Activated CD4-positive, alpha-beta T cell treated with anti-CD3 and anti-CD28 coated beads, Interleukin-2, amount 50 U/mL, for 24 hours (primary cell): ENCODE data around the gene CAPN8.

Source experiments
- DNase-seq, 2 donors: peaks; one replicate each; pipeline ENCODE4 v3.0.0-alpha.2; 2020; ENCODE audit warnings: low read depth in 1 of 2, low spot score in 1 of 2

Gene CAPN8

DNA sequence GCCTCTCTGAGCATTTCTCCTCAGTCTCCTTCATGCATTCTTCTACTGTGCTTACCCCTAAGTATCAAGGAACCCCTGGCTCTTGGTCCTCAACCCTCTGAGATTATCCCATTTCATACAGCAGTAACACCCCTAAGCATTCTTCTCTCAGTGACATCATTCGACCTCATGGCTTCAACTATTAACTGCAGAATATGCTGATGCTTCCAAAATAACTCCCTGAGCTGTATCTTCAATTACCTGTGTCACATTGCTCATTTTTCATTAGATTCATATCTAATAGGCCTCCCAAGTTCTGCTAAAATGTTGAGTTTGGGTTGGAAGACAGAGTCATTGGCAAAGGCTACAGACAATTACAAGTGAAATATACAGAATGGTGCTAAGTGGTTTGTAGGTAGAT lies 7.5 kb downstream of the CAPN8 start:
- DNase-seq, result no peak

DNA sequence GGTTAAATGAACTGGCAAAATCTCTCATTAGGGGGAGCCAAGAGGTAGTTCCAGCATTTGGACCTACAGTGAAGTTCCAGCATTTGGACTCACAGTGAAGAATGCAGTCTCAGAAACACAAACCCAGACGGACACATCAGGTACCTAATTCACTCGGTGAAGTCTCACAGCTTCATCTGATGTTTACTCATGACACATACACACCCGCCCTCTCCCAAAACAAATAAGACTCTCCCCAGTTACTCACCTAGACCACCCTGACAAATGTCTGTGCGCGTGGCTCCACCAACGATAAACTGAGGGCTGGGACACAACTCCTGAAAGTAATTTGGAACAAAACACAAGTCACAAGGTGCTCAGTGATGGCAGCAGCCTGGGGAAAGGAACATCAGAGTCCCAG lies 11.4 kb downstream of the CAPN8 start:
- DNase-seq, result no peak

DNA sequence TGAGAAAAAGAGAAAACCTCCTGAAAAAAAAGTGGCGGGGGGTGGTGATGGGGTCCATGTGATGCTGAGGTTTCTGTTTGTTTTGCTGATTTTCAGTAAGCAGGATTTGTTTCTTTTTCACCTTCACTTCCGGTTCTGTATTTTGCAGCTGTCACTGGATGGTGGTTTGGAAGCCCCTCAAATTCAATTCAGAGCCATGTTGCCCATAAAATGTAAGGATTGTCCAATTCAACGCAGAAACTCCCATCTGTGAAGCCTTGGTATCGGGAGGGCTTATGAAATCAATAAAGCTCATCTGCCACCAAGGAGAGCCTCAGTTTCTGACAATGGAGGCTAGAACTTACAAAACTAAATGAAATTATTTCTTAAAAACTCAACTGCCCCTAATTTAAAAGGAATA lies 12.1 kb downstream of the CAPN8 start:
- no peak for DNase-seq

DNA sequence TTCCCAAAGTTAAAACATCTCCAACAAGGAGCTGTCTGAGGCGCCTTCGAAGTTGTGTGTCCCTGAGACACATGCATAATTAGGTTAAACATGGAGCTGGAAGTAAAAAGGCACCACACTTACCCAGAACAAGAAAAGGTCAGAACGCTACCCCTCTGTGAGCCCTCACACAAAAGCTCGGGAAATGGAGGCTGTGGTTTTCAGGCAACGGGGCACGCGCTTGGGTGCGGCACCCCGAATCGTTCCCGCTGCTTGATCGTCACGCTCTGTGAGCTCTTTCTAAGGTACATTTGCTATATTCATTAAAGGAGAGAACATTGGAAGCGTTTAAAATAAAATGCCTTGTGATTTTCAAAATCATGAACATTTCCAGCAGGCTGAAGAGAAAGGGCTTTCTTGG lies 12.5 kb downstream of the CAPN8 start:
- DNase-seq, result no peak

DNA sequence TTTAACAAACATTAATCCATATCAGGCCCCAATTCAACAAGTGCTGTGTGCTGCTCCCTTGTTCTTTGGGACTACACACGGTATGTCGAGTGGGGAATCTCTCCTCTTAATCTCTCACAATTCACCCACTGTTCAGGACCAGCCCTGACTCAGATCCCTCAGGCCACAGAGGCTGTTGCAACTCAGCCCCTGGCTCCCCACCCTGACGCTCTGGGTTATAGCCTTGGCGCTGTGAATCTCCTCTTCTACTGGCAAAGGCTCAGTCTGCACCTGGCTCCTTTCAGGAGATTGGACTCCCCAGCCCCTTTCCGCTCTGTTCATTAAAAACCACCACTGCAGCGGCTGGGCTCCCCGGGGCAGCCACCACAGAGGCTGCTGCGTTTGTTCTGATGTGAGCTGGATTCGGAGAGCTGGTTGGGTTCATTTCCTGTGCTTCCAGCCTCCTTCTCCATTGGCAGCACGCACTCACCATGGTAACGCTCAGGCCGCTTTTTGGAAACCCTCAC lies 13.0 kb downstream of the CAPN8 start:
- no peak for DNase-seq

DNA sequence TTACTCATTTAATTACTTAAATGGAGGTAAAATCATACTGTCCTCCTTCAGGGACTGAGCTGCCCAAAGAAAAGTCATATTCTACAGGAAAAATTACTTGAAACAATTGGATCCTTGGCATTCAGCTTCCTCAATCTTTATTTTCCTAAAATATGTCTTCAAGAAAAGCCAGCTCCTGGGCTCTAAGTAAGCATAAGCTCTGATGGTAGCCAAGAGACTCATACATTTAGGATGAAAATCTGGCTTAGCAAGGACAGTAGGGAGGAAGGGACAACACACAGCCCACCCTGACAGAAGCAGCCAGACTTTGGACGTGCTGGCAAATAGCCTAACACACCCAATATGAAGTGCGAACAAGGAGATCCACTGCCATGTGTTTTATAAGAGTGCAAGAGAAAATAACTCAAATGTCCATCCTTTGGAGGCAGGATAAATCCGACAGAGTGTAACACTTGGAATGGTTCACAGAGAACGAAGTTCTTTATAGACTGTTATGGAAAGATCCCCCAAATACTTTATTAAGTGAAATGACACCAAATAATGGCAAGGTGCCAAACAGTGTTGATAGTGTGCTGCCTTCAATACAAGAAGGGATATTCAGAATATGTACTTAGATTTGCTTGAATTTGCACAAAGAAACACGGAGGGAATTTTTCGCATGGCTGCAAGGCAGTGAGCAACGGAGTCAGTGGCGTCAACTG lies 14.1 kb downstream of the CAPN8 start:
- DNase-seq, result no peak

DNA sequence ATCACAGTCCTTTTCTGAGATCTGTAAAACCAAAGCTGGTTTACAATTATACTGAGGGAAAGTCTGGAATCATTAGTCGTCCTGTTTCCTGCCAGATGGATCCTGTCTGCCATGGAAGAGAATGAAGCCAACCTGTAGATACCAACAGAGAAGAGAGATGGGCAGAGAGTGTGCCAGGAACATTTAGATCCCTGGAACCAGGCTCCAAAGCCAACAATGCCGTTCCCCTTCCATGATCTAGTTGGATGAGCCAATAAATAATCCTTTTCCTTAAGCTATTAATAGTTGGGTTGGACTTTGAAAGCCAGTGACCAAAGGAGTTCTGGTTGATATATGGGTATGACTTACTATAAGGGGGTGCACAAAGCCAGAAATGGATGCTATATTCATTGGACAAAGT lies 15.0 kb downstream of the CAPN8 start:
- DNase-seq, result no peak

DNA sequence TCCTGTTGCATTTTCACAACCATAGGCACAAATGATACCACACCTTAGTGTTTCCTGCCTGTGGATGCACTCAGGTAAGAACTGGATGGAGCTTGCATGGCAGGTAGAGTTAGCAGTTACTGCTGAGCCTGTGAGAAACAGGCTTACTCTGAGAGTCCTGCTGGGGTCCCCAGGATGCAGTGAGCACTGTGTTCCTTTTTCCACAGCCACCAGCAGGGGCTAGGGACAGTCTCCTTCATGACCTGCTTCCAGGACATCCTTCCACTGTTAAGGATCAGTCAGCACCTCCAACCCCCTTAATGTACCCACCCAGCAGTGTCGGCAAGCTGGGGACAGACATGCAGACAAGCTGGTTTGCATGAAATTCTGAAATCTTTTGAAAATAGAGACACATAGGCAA lies 16.3 kb downstream of the CAPN8 start:
- no peak for DNase-seq

DNA sequence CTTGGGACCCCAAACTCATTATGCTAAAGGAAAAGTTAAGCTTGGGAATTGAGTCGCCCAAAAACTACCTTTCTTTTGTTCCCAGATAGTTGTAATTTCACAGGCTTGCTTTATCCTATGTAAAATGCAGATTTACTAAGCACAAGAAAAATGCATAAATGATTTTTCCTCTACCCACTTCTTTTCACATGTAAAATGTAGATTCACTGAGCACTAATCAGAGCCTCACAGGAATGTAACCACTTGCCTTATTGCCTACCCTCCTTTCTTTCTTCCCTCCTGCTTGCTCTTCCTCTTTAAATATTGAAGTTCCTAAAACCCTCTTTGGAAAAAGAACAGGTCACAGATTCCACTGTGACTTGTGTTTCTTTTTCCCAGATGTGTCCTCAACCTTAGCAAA lies 18.3 kb downstream of the CAPN8 start:
- no peak for DNase-seq

DNA sequence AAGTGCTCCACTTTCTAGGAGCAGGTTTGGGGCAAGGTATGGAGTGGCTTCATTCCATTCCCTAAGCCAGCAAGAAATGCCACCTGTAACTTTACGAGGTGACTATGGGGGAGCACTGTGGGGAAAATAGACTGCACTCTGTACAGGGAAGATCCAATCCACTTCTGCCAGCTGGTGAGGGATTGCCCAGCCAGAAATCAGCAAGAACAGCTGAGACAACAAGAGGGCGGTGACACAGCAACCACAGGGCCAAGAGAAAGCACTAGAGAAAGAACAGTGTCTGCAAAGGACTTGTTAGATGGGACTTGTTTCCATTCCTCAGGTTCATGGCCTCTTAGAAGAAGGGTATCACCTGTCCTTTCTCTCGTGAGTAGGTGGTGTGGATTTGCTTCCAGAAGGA lies 19.6 kb downstream of the CAPN8 start:
- no peak for DNase-seq

DNA sequence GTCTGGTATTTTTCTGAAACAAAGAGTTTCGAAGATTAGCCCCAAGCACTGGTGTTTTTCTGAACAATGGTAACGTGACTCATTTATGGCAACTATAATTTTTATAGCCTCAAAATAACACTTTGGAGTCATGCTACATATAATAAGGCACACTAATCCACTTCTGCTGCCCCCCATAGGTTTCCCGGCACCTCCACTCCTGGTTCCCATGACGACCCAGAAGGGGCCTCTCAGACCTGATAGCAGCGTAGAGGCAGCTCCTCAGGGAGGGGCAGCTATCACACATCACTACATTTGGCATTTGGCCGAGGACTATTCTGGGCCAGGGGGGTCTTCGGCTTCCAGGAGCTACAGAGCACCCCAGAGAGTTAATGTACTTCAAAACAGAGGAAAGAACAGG lies 23.3 kb downstream of the CAPN8 start:
- DNase-seq, result no peak

DNA sequence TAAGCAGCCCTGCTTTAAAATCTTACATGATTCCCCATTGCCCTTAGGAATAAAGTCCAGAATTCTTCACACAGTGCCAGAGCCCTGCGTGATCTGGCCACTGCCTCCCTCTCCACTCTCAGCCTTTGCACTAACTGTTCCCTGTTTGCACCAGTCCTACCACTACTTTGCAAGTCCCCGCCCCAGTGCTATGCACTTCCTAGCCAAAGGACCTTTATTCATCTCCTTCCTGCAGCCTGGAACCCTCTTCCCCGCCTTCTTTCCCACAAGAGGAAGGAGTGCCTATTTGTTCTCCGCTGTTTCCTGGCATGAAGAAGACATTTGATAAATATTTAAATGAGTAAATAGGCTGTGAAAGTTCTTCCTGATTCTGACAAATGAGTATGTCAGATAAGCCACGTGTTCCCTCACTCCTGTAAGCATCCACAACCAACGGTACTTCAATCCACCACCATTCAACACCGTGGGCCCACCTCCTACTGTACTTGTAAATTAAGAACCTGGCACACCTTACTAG lies 23.9 kb downstream of the CAPN8 start:
- DNase-seq, result no peak

DNA sequence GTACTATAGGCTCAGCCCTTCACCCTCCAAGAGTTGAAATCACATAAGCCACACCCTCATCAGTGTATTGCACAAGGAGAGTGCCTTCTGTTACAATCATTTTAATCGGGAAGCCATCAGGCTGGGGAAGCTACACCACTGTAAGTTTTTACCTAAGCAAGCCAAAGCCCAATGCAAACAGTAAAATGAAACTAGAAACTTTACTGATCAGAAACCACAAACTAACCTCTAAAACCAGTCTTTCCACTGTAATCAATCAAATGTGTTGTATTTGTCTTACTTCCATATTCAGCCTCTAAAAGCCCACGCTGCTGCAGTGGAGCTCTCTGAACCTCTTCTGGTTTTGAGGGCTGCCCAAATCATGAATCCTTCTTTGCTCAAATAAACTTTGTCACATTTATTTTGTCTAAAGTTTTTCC lies 26.2 kb downstream of the CAPN8 start:
- DNase-seq, result no peak

DNA sequence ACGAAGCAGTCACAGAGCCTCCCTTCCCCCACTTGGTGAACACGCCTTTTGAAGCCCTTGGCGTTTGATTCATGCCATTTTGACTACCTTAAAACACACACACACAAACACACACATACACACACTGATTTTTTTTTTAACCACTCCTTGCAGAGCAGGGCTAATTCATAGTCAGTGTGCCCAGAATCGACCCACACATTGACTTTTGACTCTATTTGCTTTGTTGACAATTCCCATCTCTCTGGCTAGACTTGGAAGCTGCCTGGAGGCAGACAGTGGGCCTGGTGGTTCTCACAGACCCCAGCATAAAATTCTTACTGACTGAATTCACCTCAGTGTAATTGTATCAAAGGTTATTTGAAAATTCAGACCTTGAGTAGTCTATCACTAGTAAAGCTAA lies 30.3 kb downstream of the CAPN8 start:
- no peak for DNase-seq

DNA sequence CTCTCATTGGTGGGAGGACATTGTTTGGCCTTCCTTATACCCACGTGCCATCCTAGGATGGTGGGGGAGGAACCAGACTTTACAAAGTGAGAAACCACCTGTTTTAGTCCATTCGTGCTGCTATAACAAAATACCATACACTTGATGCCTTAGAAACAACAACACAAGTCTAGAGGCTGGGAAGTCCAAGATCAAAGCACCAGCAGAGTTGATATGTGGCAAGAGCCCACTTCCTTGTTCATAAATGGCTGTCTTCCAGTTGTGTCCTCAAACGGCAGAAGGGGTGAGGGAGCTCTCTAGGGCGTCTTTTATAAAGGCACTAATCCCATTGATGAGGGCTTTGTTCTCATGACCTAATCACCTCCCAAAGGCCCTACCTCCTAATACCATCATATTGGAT lies 31.1 kb downstream of the CAPN8 start:
- no peak for DNase-seq

DNA sequence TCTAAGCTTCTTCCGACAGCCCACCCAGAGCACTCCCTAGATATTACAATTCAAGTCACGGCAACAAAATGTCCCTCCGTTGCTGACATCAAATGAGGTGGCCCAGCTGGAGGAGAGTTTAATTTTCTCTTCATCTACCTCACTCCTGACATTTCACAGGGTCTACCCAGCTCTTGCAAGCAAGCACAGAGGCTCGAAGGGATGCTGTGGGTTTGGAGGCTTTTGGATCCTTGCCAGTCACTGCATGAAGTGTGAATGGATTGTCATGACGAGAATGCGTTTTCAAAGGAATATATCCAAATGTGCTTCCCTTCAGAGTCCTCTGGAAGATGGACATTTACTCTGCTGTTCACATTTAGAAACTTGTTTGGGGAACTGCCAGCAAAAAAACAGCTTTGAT lies 33.5 kb downstream of the CAPN8 start:
- no peak for DNase-seq

DNA sequence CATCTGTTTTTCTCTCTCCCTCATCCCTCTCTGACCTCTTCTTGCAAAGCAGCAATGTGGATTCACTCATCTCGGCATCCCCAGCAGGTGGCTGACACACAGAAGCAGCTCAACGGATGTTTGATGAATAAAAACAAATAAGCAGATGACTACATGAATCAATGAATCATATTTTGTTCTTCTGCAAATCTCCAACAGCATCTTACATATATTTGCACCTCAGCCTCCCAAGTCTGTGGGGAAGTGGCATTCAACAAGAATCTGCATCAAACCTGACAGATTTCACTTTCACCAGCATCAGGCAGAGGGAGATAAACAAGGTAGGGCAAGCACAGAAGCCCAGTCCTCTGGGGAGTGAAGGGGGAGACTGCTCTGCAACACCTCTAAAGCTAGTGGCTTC lies 34.0 kb downstream of the CAPN8 start:
- no peak for DNase-seq

DNA sequence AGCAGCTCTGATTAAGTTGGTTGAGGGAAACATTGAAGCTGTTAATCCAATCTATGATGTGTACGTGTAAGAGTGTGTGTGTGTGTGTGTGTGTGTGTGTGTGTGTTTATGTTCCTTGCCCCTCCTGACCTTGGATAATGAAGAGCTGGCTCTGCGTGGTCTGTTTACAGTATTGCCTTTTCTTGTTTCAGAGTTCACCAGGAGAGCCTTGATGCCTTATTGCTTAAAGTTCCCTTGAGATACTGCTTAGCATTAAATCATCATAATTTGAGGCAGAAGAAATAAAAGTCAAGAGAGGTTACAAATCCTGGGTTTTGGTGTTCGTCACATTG lies 36.4 kb downstream of the CAPN8 start:
- no peak for DNase-seq

DNA sequence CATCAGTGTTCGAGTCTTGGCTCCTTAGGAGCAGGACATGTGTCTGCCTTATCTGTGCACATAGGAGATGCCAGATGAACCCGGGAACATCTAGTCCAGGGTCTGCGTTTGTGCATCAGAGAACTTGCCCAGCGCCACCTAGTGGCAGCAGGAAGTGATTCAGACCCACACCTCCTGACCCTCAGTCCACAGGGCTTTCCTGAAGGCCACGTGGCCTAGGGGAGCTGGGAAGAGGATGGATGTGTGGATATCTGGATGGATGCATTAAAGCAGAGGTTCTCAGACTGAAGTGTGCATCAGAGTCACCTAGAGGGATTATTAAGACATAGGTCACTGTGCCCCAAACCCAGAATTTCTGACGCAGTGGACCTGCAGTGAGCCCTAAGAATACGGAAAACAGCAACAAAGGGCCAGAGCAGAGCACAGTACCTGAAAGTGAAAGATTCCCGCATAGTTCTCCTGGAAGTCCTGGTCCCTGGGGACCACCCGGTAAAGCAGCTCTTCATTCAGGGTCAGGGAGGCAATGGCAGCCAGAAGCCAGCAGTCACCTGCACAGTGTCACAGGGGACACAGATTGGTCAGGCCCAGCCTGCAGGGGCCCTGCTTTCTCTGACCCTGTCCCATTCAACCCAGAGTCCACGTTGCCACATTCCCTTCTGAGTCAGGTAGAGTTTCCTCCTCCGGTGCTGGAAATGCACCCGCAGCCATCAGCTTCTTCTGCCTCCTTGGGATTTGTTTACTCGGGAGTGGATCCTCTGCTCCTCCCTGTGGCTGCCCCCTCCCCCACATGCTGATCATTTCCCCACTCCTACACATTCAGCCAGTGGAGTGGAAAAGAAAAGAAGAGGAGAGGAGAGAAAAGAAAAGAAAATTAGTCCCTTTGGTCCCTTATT lies 37.0 kb downstream of the CAPN8 start:
- peak; percentile 22 to 28 for DNase-seq

DNA sequence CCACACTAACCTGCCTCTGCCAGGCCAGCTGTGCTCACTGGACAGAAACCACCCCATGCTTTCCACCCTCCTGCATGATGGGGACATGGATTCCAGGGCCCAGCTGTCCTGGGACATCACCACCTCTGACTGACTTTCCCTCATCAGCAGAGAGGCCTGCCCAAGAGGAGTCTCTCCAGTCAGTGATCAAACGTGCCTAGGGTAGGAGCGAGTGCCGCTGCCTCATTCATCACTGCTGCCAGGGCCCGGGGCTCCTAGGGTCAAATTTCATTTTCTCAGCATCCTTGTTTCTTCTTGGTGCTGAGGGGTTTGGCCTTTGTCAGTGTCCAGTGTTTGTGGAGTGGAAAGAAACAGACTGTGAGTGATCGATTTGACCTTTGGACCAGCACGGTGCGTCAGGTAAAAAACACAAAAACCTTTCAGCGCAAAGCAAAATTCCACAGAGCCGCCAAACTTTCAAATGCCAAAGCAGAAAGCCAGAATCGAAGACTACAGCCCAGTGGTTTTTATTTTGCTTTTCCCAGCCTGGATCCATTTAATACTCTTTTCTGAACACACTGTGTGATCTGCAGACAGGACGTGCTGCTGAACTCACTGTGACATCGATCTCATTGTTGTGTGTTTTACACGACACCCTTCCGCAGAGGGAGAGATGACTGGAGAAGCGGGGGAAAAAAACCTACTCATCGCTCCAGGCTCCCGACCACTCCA lies 43.2 kb downstream of the CAPN8 start:
- DNase-seq, result no peak

DNA sequence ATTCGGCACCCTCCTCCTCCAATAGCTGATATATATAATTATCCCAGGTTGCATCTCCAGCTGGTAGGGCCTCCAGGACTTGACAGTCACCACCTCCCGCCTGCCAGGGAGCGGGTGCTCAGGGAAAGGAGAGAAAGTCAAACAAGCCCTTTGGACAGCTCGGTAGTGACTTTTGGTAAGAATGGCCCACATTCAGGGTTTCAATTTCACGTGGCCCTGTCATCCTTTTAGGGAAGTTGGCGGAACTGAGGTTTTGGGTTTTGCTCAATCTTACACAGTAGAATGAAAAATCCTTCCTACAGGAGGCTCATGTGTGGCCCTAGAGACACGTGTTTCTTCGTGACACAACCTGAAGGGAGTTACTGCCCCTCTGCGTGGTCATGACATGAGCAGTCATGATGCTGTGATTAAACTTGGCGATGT lies 44.2 kb downstream of the CAPN8 start:
- DNase-seq, result no peak
